C1 segment of cervical spinal cord (tissue), 14 donors: ENCODE measurements around the gene KRT2.
"Not testable (repeated sequence)": the region's sequence is repeated elsewhere in the genome, so short reads cannot be mapped to it uniquely, and the experiment has no call there.

Experiments
- DNase-seq, 14 donors: peaks; one replicate each; lab custom pipeline; 2025; lab: John Stamatoyannopoulos, UW

The KRT2 gene

DNA sequence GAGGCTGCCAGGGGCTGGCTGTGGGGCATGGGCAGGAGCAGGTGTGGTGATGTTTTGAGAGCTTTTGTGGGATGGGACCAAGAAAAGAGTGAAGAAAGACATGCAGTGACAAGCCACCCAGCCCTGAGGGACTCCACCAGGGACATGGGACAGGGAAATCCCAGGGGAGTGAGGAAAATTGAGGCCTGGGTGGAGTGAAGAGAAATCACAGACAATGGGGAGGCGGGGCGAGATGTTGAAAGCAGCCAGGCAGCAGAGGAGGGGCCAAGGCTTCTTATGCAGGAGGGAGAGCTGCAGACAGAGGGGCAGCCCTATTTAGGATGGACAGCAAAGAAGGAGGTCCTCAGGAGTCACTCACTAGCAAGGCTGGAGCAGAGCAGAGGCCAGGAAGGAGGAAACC lies 32.4 kb upstream of the KRT2 start:
- no peak for DNase-seq

- no peak for DNase-seq
These were observed 31.7 kb upstream of the KRT2 start for GRCh38 chr12:52683575-52684300.

DNA sequence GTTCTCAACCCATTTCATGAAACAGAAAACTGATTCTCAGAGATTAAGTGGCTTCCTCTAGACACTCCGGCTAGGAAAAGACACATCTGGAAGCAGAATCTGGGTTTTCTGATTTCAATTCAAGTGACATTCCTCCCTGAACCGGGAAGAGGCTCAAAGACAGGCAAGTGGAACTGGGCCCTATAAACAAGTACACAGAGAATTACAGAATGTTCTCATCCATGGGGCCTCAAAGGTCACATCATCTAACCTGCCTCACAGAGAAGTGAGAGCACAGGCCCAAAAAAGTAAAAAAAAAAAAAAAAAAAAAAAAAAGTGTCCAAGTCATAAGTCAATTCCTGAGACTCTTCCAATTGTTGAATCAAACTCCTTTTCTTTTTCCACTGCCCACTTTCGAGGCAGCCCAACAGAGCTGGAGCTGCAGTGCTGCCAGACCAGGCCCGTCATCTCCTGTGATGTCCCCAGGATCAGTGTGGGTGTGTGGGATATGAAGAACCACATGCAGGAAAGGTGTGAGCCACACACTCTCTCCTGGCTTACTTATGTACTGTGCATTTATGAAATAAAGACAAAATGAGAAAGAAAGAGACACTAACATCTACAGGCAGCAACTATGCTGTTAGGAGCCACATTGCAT lies 31.0 kb upstream of the KRT2 start:
- no peak for DNase-seq

GRCh38 chr12:52682381-52682660 lies 30.3 kb upstream of the KRT2 start:
- DNase-seq, result no peak

DNA sequence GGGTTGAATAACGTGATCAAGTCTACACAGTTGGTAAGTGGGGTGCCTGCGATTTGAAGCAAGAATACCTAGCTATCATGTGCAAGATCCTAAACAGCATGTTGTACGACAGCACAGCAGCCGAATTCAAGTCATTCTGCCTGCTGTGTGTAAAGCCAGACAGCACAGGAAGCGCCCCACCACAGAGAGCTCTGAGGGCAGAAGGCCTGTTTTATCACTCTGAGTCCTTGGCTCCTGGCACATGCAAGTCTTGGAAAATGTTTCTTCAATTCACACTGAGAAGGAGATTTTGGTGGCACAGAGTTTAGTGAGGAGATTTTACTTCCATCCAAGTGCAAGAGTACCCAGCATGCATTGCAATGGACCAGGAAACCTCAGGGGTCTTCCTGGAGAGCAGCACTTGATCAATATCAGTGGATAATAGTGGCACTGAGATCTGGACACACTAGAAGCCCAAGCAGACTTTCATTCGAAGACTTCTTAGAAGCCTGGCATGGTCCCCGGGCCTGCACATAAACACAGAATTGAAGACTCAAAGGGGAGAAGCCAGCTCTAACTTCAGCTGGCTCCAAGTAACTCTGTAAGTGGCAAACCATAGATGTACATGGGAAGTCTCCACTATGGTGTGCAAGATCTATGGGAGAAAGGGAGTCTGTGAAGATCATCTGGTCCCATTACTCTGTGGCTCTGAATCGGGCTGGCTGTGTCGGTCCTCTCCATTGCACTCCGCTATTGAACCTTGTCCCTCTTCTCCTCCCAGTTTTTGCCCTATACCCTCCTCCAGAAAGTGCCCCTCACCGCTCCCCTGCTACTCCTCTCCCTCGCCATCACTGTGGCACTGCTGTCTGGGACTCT lies 29.7 kb upstream of the KRT2 start:
- no peak for DNase-seq

DNA sequence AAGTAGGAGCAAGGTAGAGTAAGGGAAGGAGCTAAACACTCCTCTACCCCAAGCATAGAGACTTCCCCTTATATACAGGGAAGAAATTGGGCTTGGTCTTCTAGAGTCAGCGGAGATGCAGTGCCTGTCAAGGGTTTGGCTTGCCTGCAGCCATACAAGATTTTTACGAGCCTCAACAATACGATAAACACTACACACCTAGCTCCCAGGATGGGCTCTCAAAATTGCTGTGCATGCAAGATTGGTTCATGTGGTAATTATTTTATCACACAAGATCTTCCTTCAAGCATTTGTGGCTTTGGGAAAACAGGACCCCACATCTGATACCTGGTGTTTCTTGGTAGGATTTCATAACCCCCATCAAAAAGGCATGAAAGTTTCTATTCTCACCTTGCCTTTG lies 28.4 kb upstream of the KRT2 start, which contains the start of gene KRT1:
TSS of gene KRT1 (minus strand) at position 45 of the 400 bp plus-strand sequence. CDS start 59 bp downstream, outside the sequence.
- no peak for DNase-seq

- no peak for DNase-seq
These were observed 27.9 kb upstream of the KRT2 start for GRCh38 chr12:52679875-52680274.

GRCh38 chr12:52677671-52678070 lies 25.7 kb upstream of the KRT2 start:
- no peak for DNase-seq

DNA sequence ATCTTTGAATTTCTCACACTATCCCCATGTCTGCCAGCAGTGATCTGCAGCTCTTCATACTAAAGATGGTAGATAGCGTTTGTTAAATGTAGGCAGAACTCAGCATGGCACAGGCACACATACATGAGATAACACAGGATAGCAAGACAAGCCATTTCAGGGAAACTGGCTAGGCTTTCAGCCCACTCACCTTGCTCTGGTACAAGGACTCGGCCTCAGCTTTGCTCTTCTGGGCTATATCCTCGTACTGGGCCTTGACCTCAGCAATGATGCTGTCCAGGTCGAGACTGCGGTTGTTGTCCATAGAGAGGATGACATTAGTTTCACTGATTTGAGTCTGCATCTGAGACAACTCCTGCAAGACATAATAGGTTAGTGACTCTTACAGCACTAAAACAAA lies 25.1 kb upstream of the KRT2 start:
- no peak for DNase-seq

- no peak for DNase-seq
These were observed 24.2 kb upstream of the KRT2 start for GRCh38 chr12:52676163-52676562.

- no peak for DNase-seq
These were observed 23.3 kb upstream of the KRT2 start for GRCh38 chr12:52675301-52675701.

GRCh38 chr12:52674433-52674775 lies 22.4 kb upstream of the KRT2 start:
- no peak for DNase-seq

- no peak for DNase-seq
These were observed 21.9 kb upstream of the KRT2 start for GRCh38 chr12:52673713-52674432.

- DNase-seq, result no peak
These were observed 21.2 kb upstream of the KRT2 start for GRCh38 chr12:52673217-52673616.

GRCh38 chr12:52672321-52672933 lies 20.4 kb upstream of the KRT2 start:
- DNase-seq, result no peak

DNA sequence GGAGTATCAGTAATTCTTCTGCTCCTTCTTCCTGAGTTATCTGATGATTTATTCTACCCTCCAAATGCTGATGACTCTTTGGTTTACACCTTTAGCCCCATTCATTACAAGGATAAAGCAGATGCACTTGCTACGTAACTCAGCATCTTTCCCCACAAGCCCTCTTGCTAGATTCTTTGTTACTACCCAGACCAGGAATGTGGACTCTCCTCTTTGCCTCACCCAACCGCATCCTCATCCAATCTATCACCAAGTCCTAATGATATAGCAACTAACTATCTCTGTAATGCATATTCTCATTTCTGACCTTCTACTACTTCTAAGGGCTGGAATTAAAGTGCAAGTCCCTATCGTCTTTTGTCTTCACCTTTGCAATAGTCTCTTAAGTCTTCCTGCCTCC lies 18.9 kb upstream of the KRT2 start:
- no peak for DNase-seq

- no peak for DNase-seq
These were observed 18.5 kb upstream of the KRT2 start for GRCh38 chr12:52670506-52670905.

DNA sequence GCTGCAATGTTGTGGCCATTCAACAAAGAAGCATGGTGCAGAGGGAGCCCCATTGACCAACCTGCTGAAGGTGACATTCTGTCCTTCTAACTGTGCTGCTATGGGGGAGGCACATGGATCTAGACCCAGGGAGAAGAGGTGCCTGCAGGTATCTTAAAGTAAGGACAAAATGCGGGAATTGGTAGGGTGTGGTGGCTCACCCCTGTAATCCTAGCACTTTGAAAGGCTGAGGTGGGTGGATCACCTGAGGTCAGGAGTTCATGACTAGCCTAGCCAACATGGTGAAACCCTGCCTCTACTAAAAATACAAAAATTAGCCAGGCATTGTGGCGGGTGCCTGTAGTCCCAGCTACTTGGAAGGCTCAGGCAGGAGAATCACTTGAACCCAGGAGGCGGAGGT lies 17.9 kb upstream of the KRT2 start:
- not testable (repeated sequence) for DNase-seq

DNA sequence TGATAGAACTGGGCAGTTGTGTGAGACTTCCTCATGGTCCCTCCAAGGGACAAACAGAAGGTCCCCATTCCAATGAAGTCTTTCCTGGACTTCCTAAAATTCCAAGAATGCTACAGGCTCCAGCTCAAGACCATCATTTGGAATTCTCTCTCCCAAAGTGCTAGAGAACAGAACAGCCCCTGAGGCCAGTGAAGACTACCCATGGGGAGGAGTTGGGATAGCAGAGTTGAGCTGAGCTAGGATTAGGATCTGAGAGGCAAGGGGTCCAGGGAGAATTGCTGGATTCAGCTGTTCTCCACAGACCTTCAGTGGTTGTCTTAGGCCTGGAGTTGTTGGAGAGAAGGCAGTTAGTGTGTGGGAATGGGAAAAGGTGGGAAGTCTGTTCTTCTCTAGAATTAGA lies 17.4 kb upstream of the KRT2 start:
- no peak for DNase-seq

- no peak for DNase-seq
These were observed 15.9 kb upstream of the KRT2 start for GRCh38 chr12:52667931-52668330.

DNA sequence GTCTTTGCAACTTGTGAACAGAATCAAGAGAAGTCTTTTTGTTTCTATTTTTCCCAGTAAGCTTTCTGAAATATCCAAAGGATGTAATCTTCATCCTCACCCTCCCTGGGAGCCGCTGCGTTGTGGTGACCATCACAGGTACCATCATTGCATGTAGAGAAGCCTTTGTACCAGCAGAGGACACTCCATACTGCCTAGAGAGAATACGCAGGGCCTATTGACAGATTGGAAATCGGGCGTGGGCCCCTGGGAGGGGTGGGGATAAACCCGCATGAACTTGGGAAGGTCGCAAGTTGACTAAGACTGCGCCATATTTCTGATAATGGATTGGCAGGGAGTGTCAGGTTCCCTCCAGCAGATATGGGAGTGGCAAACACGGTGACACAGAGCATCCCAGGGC lies 15.5 kb upstream of the KRT2 start:
- no peak for DNase-seq

DNA sequence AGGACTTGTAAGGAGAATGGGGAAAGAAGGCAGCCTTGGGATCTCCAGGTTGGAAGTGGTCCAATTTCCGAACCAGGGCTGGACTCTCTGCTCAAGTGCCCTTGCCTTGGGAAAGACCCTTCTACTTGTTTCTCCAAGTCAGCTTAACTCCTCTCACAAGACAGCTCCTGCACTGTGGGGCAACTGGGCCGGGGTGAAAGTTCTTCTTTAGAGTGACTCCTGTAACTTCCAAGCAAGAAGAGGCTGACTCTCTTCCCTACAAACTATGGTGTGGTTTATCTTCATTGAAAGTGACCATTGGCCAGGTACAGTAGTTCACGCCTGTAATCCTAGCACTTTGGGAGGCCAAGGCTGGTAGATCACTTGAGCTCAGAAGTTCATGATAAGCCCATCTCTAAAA lies 14.5 kb upstream of the KRT2 start:
- DNase-seq, result no peak
